Measurements from ENCODE around the gene CIAO1.

- TF ChIP-seq, protein P1, sequence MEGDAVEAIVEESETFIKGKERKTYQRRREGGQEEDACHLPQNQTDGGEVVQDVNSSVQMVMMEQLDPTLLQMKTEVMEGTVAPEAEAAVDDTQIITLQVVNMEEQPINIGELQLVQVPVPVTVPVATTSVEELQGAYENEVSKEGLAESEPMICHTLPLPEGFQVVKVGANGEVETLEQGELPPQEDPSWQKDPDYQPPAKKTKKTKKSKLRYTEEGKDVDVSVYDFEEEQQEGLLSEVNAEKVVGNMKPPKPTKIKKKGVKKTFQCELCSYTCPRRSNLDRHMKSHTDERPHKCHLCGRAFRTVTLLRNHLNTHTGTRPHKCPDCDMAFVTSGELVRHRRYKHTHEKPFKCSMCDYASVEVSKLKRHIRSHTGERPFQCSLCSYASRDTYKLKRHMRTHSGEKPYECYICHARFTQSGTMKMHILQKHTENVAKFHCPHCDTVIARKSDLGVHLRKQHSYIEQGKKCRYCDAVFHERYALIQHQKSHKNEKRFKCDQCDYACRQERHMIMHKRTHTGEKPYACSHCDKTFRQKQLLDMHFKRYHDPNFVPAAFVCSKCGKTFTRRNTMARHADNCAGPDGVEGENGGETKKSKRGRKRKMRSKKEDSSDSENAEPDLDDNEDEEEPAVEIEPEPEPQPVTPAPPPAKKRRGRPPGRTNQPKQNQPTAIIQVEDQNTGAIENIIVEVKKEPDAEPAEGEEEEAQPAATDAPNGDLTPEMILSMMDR (conservative IDR thresholded peaks at IDR 0.05), result no peak
- TF ChIP-seq EZH2 (IDR thresholded peaks at IDR 0.05; ENCODE audit: low read depth), result no peak
Measured at GRCh38 chr2:96320728-96321622, 55.0 kb downstream of the CIAO1 start.

Data from PC-9 (cell line).